HFFc6 (cell line): ENCODE results near the gene FAAP20. TPM values are rescaled to one million over a fixed set of nuclear protein-coding genes. Genes with fewer than 3 reads are reported as not detected.
A peak's percentile ranks its signal among the peaks of the same experiment; 100 is the strongest.

ENCODE experiments used
- DNase-seq: peaks from one replicate; pipeline ENCODE4 v3.0.0-alpha.2; 2018
- H3K27ac Mint-ChIP-seq: 2 replicates; pipeline ENCODE4 v1.8.0; 2020; ENCODE audit warnings: mild to moderate bottlenecking, mixed read lengths
- H3K27me3 Mint-ChIP-seq: 2 replicates; pipeline ENCODE4 v1.8.0; 2021; ENCODE audit warnings: mild to moderate bottlenecking, moderate library complexity, mixed read lengths; ENCODE audit not compliant: insufficient read depth
- H3K36me3 Mint-ChIP-seq: 2 replicates; pipeline ENCODE4 v1.8.0; 2021; ENCODE audit warnings: low read depth, mixed read lengths
- H3K4me1 Mint-ChIP-seq: 2 replicates; pipeline ENCODE4 v1.8.0; 2020; ENCODE audit warnings: low read depth, mixed read lengths
- H3K4me3 Mint-ChIP-seq: 2 replicates; pipeline ENCODE4 v1.8.0; 2020; ENCODE audit warnings: mild to moderate bottlenecking, moderate library complexity, mixed read lengths
- H3K9me3 Mint-ChIP-seq: 2 replicates; pipeline ENCODE4 v1.8.0; 2020; ENCODE audit warnings: mild to moderate bottlenecking, mixed read lengths
- CTCF ChIP-seq: fragments of 200-600 bp; sonication (generic); IDR thresholded peaks from 2 replicates; pipeline ENCODE4 v1.5.0; 2021; ENCODE audit warnings: antibody characterized with exemption, mild to moderate bottlenecking
- total RNA-seq, 6 experiments: library from RNA; stranded (reverse); fragmentation: NEBNext Ultra II Directional; extraction: Animal tissue kit (Norgen Biotek cat#: 25700); gene quantifications; 2 replicates in 1 of 6; 3 replicates in 5 of 6; pipeline ENCODE4 v1.2.3, GENCODE V29; 2021

Gene FAAP20
- total RNA-seq, 6 experiments from 2014 or later, result 75.3 to 97.4 (median 82.7) TPM

DNA sequence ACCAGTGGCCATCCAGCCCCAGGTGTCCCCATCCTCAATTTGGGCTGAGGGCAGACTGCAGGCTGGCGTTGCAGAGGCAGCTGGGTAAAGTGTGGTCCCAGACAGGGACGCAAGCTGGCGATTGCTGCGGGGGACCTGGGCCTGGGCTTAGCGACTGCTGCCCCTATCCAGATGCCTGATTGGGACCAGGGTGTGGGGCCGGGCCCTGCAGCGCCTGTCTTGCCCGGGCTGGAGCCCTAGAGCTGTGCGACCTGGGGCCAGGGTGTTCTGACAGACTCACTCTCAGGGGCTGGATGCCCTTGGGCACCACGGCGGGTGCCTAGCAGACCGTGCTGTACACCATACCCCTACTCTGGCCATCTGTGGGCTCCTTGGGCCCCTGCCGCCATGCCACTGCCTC, 16.2 kb upstream of the FAAP20 start:
- no peak overlapping the region for H3K4me3 Mint-ChIP-seq
- DNase-seq, result no peak
- peaks cover 34% of the 10 kb centered on the region for H3K4me1 Mint-ChIP-seq
- no peaks in the 10 kb centered on the region for H3K36me3 Mint-ChIP-seq
- no peaks in the 10 kb centered on the region for H3K27me3 Mint-ChIP-seq
- H3K27ac Mint-ChIP-seq, result no peak overlapping the region
- TF ChIP-seq CTCF, result no peak
- no peaks in the 10 kb centered on the region for H3K9me3 Mint-ChIP-seq

- no peak overlapping the region for H3K4me3 Mint-ChIP-seq
- no peaks in the 10 kb centered on the region for H3K27me3 Mint-ChIP-seq
- no peak overlapping the region; the same call in 1 of the 2 replicates for H3K27ac Mint-ChIP-seq
- no peak for TF ChIP-seq CTCF
- DNase-seq, result no peak
- H3K9me3 Mint-ChIP-seq, result no peaks in the 10 kb centered on the region
- H3K4me1 Mint-ChIP-seq, result peaks cover 34% of the 10 kb centered on the region
- H3K36me3 Mint-ChIP-seq, result no peaks in the 10 kb centered on the region
Observed at GRCh38 chr1:2210084-2210653, 15.6 kb upstream of the FAAP20 start.

DNA sequence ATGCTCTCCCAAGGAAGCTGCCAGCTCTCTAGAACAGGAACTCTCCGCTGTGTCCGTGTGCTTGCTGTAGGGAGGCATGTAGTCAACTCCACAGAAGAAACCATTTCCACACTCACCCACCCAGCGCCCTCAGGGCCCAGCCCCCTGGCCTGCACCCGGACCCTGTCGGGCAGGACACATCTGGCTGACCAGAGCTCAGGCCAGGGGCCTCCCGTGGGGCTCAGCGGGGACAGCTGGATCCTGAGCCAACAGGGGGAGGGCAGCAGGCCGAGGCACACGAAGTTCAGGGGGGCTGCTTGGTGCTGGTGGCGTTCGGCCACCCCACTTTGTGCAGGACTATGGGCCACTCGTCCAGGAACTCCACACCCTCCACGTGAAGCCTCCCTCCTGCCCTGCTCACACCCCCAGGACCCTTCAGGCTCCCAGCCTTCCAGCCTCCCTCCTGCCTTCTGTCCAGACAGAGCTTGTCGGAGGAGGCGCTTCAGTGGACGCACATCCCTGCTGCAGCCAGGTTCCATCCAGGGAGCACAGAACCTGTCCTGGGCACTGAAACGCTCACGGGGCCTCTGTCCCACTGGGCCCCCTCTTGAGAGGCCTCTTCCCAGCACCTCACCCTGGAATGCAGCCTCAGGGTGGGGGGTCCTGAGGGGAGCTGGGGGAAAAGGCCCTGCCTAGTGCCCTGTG, 15.0 kb upstream of the FAAP20 start:
- H3K36me3 Mint-ChIP-seq, result no peaks in the 10 kb centered on the region

DNA sequence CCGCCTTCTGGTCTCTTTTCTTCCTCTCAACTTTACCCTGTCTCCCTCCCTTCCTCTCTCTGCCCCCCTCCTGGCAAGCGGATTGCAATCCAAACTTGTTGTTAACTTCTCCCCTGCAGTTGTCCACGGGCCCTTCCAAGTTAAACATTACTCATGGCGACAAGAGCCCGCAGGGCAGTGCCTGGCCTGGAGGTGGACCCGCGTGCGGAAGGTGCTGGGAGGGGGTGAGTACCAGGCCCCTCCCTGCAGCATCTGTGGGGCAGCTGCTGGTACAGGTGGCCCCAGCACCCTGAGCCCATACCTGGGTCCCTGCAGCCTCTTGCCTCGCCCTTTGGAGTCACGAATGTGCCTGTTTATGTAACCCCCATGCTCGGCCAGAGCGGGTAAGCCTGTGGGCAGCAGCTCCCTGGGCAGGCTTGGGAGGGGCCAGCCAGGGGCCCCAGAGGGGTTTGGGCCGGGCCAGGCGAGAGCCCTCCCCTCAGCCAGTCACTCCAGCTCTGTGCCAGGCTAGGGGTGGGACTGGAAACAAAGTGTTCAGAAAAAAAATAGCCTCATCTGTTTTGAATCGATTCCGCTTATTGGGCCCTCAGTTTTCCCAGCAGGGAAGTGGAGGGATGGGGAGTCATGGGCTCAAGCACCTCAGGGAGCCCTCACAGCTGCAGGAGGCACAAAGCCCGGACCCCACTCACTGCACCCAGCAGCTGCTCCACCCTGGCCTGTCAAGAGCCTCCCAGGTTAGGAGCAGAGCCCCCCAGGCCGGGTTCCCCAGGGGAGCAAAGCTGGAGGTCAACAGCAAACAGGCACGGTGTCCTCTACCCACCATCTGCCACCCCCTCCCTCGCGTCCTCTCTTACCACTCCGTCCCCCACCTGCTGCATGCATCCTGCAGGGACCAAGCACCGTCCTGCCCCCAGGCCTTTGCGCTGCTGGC, 14.0 kb upstream of the FAAP20 start:
- Mint-ChIP-seq H3K27me3 (no peaks in the 10 kb centered on the region; the same call in 1 of the 2 replicates), H3K4me1 (peaks cover 28% of the 10 kb centered on the region), H3K27ac (peak overlapping the region; percentile 87), H3K36me3 (no peaks in the 10 kb centered on the region), H3K9me3 (no peaks in the 10 kb centered on the region), H3K4me3 (peak overlapping the region; percentile 52; the same call in 1 of the 2 replicates)
- DNase-seq, result peak; percentile 91
- peak; percentile 26; the same call in 1 of the 2 replicates for TF ChIP-seq CTCF

More for the DNA sequence above, 15.0 kb upstream of the FAAP20 start:
- H3K4me3 Mint-ChIP-seq, result no peak overlapping the region
- peaks cover 34% of the 10 kb centered on the region for H3K4me1 Mint-ChIP-seq
- peak overlapping the region; percentile 44 for H3K27ac Mint-ChIP-seq
- TF ChIP-seq CTCF, result no peak
- H3K27me3 Mint-ChIP-seq, result no peaks in the 10 kb centered on the region
- H3K9me3 Mint-ChIP-seq, result no peaks in the 10 kb centered on the region
- DNase-seq, result no peak

GRCh38 chr1:2206813-2207487, 12.4 kb upstream of the FAAP20 start:
- H3K36me3 Mint-ChIP-seq, result no peaks in the 10 kb centered on the region
- H3K4me1 Mint-ChIP-seq, result peaks cover 28% of the 10 kb centered on the region
- H3K9me3 Mint-ChIP-seq, result no peaks in the 10 kb centered on the region
- peak overlapping the region; percentile 52; the same call in 1 of the 2 replicates for H3K4me3 Mint-ChIP-seq
- no peaks in the 10 kb centered on the region; the same call in 1 of the 2 replicates for H3K27me3 Mint-ChIP-seq
- peak overlapping the region; percentile 87 for H3K27ac Mint-ChIP-seq
- no peak for TF ChIP-seq CTCF
- DNase-seq, result no peak
